Activated effector memory CD4-positive, alpha-beta T cell treated with Interleukin-2 at 50 U/mL for 16 hours (primary cell): Measurements from ENCODE around the gene MCRS1.

Experiments
- DNase-seq: peaks from one replicate; pipeline ENCODE4 v3.0.0-alpha.2; 2020

Gene MCRS1

DNA sequence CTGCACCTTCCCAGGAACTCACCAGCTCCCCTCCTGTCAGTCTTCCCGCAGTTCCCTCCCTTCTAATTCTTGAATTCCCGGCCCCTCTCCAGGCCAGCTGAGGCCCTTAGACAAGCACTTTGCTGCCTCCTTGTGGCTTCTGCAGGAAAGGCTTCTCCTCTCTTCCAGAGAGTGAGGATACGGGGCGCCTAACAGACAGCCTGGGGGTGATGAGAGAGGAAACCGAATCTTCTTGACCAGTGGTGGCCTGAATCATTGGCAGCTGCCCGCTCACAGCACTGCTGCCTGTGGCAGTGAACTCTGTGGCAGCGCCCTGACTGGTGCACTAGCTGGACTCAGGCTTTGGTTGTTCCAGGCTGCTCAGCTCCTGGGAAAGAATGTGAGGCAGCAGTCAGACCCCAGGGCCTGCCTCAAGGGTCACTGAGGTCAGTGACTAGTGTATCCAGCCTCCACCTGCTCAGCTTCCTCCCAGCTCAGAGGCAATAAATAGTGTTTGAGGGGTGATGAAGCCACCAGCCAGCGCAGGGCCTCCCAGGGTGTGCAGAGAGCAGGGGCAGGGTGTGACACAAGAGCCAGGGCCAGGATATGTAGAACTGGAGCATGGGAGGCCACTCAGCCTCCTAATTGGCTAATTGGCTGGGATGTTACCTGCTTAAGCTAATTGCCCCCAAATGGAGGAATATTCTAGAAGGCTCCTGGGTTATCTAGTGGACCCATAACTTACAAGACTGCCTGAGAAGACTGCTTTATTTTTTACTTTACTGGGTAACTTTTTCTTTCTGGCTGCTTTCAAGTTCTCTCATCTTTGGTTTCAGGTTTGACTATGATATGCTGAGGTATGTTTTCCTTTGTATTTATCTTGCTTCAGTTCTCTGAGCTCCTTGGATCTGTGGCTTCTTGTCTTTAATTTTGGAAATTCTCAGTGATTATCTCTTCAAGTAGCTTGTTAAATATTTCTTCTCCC, 12.9 kb upstream of the MCRS1 start:
- peak; percentile 13 for DNase-seq

GRCh38 chr12:49578471-49579112, 10.7 kb upstream of the MCRS1 start:
- no peak for DNase-seq

DNA sequence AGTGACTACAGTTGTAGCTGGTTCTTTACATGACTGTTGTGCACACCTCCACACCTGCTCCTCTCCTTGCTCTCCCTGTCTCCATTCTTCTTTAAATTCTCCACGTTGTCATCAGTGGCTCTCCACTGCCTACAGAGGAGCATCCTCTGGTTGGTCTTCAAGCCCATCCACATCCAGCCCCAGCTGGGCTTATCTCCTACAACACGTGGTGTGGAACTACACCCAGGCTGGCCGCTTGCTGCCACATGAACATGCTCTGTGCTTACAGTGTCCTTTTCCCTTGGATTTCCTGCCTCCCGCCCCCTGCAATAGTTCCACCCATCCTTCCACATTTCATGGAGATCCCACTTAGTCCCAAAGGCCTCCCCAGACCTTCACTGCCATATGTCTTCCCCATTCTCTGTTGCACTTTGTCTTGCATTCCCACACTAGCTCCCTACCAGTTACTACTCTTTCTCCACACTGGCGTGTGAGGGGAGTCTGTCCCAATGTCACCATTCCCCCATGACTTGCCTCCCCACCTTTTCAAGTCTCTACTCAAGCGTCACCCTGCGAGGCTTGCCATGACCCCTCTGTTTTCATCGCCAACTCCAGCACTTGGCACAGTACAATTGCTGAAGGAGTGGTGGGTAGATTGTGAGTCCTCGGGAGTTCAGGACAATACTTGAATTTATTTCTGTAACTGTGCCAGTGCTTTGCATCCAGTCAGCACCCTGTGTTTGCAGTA, 9.8 kb upstream of the MCRS1 start:
- no peak for DNase-seq

GRCh38 chr12:49568442-49569162, 660 bp upstream of the MCRS1 start:
- no peak for DNase-seq

DNA sequence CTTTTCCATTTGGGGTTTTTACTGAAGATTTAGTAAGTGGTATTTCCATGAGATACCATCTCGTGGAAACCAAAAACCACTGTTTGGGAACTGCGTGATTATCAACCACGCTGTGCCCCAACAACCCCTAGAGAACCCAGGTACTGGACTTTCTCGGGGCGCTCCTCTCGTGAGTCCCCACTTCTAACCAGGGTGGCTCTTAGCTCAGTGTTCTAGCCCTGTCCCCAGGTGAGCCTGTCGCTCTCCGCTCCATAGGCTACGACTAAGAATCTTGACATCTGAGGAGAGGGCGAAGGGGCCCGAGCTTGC, 686 bp downstream of the MCRS1 start:
- no peak for DNase-seq

- no peak for DNase-seq
Measured at GRCh38 chr12:49566361-49566760, 1.6 kb downstream of the MCRS1 start.

- no peak for DNase-seq
Measured at GRCh38 chr12:49565406-49566265, 2.3 kb downstream of the MCRS1 start.

GRCh38 chr12:49564686-49565405, 3.1 kb downstream of the MCRS1 start:
- DNase-seq: no peak

- DNase-seq: no peak
Measured at GRCh38 chr12:49563951-49564685, 3.8 kb downstream of the MCRS1 start.

GRCh38 chr12:49562831-49563230, 5.1 kb downstream of the MCRS1 start:
- DNase-seq: no peak

GRCh38 chr12:49562233-49562632, 5.7 kb downstream of the MCRS1 start:
- no peak for DNase-seq

GRCh38 chr12:49560695-49561094, 7.2 kb downstream of the MCRS1 start:
- no peak for DNase-seq

- DNase-seq: no peak
Measured at GRCh38 chr12:49559011-49559675, 8.8 kb downstream of the MCRS1 start.

GRCh38 chr12:49558526-49558925, 9.4 kb downstream of the MCRS1 start:
- DNase-seq: no peak

- no peak for DNase-seq
Measured at GRCh38 chr12:49557917-49558215, 10.1 kb downstream of the MCRS1 start.

DNA sequence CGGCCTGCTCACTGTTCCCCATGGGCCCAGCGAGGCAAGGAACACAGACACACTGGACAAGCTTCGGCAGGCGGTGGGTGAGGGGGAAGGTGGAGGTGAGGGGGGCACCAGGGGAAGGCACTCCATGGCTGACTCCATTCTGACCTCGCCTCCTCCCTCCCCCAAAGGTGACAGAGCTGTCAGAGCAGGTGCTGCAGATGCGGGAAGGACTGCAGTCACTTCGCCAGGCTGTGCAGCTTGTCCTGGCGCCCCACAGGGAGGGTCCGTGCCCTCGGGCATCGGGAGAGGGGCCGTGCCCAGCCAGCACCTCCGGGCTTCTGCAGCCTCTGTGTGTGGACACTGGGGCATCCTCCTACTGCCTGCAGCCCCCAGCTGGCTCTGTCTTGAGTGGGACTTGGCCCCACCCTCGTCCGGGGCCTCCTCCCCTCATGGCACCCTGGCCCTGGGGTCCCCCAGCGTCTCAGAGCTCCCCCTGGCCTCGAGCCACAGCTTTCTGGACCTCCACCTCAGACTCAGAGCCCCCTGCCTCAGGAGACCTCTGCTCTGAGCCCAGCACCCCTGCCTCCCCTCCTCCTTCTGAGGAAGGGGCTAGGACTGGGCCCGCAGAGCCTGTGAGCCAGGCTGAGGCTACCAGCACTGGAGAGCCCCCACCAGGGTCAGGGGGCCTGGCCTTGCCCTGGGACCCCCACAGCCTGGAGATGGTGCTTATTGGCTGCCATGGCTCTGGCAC, 10.6 kb downstream of the MCRS1 start:
- DNase-seq: no peak

- DNase-seq: no peak
Measured at GRCh38 chr12:49556391-49557186, 11.4 kb downstream of the MCRS1 start.

DNA sequence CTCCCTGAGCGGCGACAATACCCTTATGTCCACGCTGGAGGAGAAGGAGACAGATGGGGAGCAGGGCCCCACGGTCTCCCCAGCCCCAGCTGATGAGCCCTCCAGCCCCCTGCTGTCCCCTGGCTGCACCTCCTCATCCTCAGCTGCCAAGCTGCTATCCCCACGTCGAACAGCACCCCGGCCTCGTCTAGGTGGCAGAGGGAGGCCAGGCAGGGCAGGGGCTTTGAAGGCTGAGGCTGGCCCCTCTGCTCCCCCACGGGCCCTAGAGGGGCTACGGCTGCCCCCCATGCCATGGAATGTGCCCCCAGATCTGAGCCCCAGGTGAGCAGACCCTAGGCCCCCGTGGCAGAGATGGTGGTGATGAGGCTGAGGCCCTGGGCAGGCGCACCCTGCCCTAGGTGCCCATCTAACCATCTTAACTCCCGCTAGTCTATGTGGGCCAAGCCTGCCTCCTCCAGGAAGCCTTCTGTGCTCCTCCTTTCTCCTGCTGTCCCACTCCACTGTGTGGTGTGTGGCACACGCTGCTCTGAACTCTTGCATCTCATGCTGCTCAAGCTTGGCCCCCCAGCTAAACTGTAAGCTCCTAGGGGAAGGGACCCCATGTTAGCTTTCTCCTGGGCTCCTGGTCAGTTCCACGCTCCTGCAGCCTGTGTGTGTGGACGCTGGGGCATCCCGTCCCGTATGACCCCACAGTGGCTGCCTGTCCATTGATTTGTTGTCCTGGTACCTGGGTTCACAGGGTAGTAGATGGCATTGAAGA, 12.1 kb downstream of the MCRS1 start:
- no peak for DNase-seq
